HEK293 (cell line): ENCODE measurements around the gene SFN.
A peak's percentile ranks its signal among the peaks of the same experiment; 100 is the strongest.

Experiments used
- EGR2 ChIP-seq: fragments of 450-650 bp; formaldehyde crosslinking; IDR thresholded peaks from 2 replicates; pipeline ENCODE4 v1.5.1; 2016; ENCODE audit warnings: low read depth, missing biosample characterization, missing genetic modification characterization
- KLF7 ChIP-seq: fragments of 450-650 bp; formaldehyde crosslinking; IDR thresholded peaks from 2 replicates; pipeline ENCODE4 v1.5.1; 2016; ENCODE audit warnings: missing biosample characterization, missing genetic modification characterization, borderline replicate concordance
- KLF8 ChIP-seq: fragments of 450-650 bp; formaldehyde crosslinking; IDR thresholded peaks from 2 replicates; pipeline ENCODE4 v1.5.1; 2016; ENCODE audit warnings: missing biosample characterization, missing genetic modification characterization
- MZF1 ChIP-seq: fragments of 450-650 bp; formaldehyde crosslinking; IDR thresholded peaks from 2 replicates; pipeline ENCODE4 v1.5.1; 2017; ENCODE audit warnings: missing biosample characterization, missing genetic modification characterization, borderline replicate concordance
- SETDB1 ChIP-seq: IDR thresholded peaks from one replicate; pipeline ENCODE4 v1.6.1; 2017; ENCODE audit warnings: mild to moderate bottlenecking, low read length, moderate library complexity, mixed read lengths; ENCODE audit not compliant: insufficient read length
- ZNF112 ChIP-seq: fragments of 450-650 bp; formaldehyde crosslinking; IDR thresholded peaks from 2 replicates; pipeline ENCODE4 v1.5.0; 2017; ENCODE audit warnings: missing biosample characterization, missing genetic modification characterization
- ZNF221 ChIP-seq: fragments of 450-650 bp; formaldehyde crosslinking; IDR thresholded peaks from 2 replicates; pipeline ENCODE4 v1.5.1; 2017; ENCODE audit warnings: missing biosample characterization, missing genetic modification characterization, borderline replicate concordance
- ZNF23 ChIP-seq: fragments of 450-650 bp; formaldehyde crosslinking; IDR thresholded peaks from 2 replicates; pipeline ENCODE4 v1.5.1; 2016; ENCODE audit warnings: missing biosample characterization, missing genetic modification characterization, borderline replicate concordance
- ZNF266 ChIP-seq: fragments of 450-650 bp; formaldehyde crosslinking; IDR thresholded peaks from 2 replicates; pipeline ENCODE4 v1.5.1; 2016; ENCODE audit warnings: missing biosample characterization, missing genetic modification characterization, low read depth
- ZNF37A ChIP-seq: fragments of 450-650 bp; IDR thresholded peaks from 2 replicates; pipeline ENCODE4 v1.5.1; 2018; ENCODE audit warnings: missing biosample characterization, missing genetic modification characterization
- ZNF544 ChIP-seq: fragments of 450-650 bp; formaldehyde crosslinking; IDR thresholded peaks from 2 replicates; pipeline ENCODE4 v1.5.0; 2017; ENCODE audit warnings: missing biosample characterization, missing genetic modification characterization
- ZNF610 ChIP-seq: fragments of 450-650 bp; formaldehyde crosslinking; IDR thresholded peaks from 2 replicates; pipeline ENCODE4 v1.5.1; 2016; ENCODE audit warnings: missing biosample characterization, missing genetic modification characterization, borderline replicate concordance
- ZNF629 ChIP-seq: fragments of 450-650 bp; formaldehyde crosslinking; IDR thresholded peaks from 2 replicates; pipeline ENCODE4 v1.5.1; 2017; ENCODE audit warnings: missing biosample characterization, missing genetic modification characterization
- ZNF658 ChIP-seq: fragments of 450-650 bp; formaldehyde crosslinking; IDR thresholded peaks from 2 replicates; pipeline ENCODE4; 2016; ENCODE audit warnings: missing biosample characterization, missing genetic modification characterization
- ZNF677 ChIP-seq: fragments of 450-650 bp; IDR thresholded peaks from 2 replicates; pipeline ENCODE4 v1.5.0; 2018; ENCODE audit warnings: missing biosample characterization, mild to moderate bottlenecking, missing genetic modification characterization, moderate library complexity
- ZNF777 ChIP-seq: fragments of 450-650 bp; formaldehyde crosslinking; IDR thresholded peaks from 2 replicates; pipeline ENCODE4 v1.5.1; 2017; ENCODE audit warnings: missing biosample characterization, missing genetic modification characterization, borderline replicate concordance
- ZNF792 ChIP-seq: fragments of 450-650 bp; formaldehyde crosslinking; IDR thresholded peaks from 2 replicates; pipeline ENCODE4 v1.5.1; 2016; ENCODE audit warnings: missing biosample characterization, missing genetic modification characterization
- ZNF843 ChIP-seq: fragments of 450-650 bp; formaldehyde crosslinking; IDR thresholded peaks from 2 replicates; pipeline ENCODE4 v1.5.1; 2016; ENCODE audit warnings: missing biosample characterization, missing genetic modification characterization
- ZSCAN16 ChIP-seq: fragments of 450-650 bp; formaldehyde crosslinking; IDR thresholded peaks from 2 replicates; pipeline ENCODE4 v1.5.1; 2016; ENCODE audit warnings: missing biosample characterization, missing genetic modification characterization
- TF ChIP-seq, protein P1 (sequence below): fragments of 450-650 bp; formaldehyde crosslinking; IDR thresholded peaks from 2 replicates; pipeline ENCODE4 v1.5.1; 2016; ENCODE audit warnings: missing biosample characterization, missing genetic modification characterization
- TF ChIP-seq, protein P2 (sequence below): fragments of 450-650 bp; formaldehyde crosslinking; IDR thresholded peaks from 2 replicates; pipeline ENCODE4 v1.5.1; 2016; ENCODE audit warnings: missing biosample characterization, missing genetic modification characterization
- TF ChIP-seq, protein P3 (sequence below): fragments of 450-650 bp; formaldehyde crosslinking; IDR thresholded peaks from 2 replicates; pipeline ENCODE4 v1.5.1; 2017; ENCODE audit warnings: missing biosample characterization, missing genetic modification characterization
- TF ChIP-seq, protein P4 (sequence below): fragments of 450-650 bp; formaldehyde crosslinking; IDR thresholded peaks from 2 replicates; pipeline ENCODE4 v1.5.1; 2016; ENCODE audit warnings: missing biosample characterization, missing genetic modification characterization
- TF ChIP-seq, protein P5 (sequence below): fragments of 450-650 bp; formaldehyde crosslinking; IDR thresholded peaks from 2 replicates; pipeline ENCODE4 v1.5.1; 2016; ENCODE audit warnings: missing biosample characterization, missing genetic modification characterization
- TF ChIP-seq, protein P6 (sequence below): fragments of 450-650 bp; formaldehyde crosslinking; IDR thresholded peaks from 2 replicates; pipeline ENCODE4 v1.5.1; 2016; ENCODE audit warnings: missing biosample characterization, missing genetic modification characterization

The SFN gene

DNA sequence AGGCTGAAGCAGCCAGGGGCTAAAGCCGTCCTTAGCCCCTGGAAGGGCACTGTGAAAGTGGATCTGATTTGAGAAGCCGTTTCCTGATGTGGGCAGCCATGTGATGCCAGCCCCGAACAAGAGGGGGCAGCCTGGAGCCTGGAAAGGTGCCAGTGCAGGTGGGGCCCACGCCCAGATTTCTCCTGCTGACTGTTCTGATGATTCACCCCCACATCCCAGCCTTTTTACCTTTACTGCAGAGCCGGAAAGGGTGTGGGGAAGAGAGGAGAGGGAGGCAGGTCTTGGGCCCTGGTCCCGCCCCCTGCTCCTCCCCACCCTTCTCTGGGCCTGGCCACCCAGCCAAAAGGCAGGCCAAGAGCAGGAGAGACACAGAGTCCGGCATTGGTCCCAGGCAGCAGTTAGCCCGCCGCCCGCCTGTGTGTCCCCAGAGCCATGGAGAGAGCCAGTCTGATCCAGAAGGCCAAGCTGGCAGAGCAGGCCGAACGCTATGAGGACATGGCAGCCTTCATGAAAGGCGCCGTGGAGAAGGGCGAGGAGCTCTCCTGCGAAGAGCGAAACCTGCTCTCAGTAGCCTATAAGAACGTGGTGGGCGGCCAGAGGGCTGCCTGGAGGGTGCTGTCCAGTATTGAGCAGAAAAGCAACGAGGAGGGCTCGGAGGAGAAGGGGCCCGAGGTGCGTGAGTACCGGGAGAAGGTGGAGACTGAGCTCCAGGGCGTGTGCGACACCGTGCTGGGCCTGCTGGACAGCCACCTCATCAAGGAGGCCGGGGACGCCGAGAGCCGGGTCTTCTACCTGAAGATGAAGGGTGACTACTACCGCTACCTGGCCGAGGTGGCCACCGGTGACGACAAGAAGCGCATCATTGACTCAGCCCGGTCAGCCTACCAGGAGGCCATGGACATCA lies at the start of gene SFN (continued):
- TF ChIP-seq ZNF266 (tag by site-specific recombination) (no peak), MZF1 (tag by site-specific recombination) (no peak), ZNF610 (no peak), ZNF677 (tag by site-specific recombination) (no peak), KLF8 (tag by site-specific recombination) (no peak), ZNF37A (tag by site-specific recombination) (no peak), ZNF221 (tag by site-specific recombination) (no peak), ZNF544 (no peak), ZSCAN16 (tag by site-specific recombination) (no peak), ZNF23 (no peak), KLF7 (tag by site-specific recombination) (peak; percentile 71; the same call in 1 of the 2 replicates), ZNF629 (tag by site-specific recombination) (peak; percentile 38; the same call in 1 of the 2 replicates), ZNF843 (tag by site-specific recombination) (no peak), ZNF792 (no peak), ZNF112 (no peak), ZNF777 (tag by site-specific recombination) (no peak), EGR2 (tag by site-specific recombination) (0 out of 2 replicates have a peak, but pooled peaks have one; percentile 31), ZNF658 (tag by site-specific recombination) (no peak), SETDB1 (no peak)
- TF ChIP-seq, protein P1, sequence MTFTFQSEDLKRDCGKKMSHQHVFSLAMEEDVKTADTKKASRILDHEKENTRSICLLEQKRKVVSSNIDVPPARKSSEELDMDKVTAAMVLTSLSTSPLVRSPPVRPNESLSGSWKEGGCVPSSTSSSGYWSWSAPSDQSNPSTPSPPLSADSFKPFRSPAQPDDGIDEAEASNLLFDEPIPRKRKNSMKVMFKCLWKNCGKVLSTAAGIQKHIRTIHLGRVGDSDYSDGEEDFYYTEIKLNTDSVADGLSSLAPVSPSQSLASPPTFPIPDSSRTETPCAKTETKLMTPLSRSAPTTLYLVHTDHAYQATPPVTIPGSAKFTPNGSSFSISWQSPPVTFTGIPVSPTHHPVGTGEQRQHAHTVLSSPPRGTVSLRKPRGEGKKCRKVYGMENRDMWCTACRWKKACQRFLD (tag by site-specific recombination): no peak
- TF ChIP-seq, protein P2, sequence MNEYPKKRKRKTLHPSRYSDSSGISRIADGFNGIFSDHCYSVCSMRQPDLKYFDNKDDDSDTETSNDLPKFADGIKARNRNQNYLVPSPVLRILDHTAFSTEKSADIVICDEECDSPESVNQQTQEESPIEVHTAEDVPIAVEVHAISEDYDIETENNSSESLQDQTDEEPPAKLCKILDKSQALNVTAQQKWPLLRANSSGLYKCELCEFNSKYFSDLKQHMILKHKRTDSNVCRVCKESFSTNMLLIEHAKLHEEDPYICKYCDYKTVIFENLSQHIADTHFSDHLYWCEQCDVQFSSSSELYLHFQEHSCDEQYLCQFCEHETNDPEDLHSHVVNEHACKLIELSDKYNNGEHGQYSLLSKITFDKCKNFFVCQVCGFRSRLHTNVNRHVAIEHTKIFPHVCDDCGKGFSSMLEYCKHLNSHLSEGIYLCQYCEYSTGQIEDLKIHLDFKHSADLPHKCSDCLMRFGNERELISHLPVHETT (tag by site-specific recombination): no peak
- TF ChIP-seq, protein P3, sequence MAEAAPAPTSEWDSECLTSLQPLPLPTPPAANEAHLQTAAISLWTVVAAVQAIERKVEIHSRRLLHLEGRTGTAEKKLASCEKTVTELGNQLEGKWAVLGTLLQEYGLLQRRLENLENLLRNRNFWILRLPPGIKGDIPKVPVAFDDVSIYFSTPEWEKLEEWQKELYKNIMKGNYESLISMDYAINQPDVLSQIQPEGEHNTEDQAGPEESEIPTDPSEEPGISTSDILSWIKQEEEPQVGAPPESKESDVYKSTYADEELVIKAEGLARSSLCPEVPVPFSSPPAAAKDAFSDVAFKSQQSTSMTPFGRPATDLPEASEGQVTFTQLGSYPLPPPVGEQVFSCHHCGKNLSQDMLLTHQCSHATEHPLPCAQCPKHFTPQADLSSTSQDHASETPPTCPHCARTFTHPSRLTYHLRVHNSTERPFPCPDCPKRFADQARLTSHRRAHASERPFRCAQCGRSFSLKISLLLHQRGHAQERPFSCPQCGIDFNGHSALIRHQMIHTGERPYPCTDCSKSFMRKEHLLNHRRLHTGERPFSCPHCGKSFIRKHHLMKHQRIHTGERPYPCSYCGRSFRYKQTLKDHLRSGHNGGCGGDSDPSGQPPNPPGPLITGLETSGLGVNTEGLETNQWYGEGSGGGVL: no peak
- TF ChIP-seq, protein P4, sequence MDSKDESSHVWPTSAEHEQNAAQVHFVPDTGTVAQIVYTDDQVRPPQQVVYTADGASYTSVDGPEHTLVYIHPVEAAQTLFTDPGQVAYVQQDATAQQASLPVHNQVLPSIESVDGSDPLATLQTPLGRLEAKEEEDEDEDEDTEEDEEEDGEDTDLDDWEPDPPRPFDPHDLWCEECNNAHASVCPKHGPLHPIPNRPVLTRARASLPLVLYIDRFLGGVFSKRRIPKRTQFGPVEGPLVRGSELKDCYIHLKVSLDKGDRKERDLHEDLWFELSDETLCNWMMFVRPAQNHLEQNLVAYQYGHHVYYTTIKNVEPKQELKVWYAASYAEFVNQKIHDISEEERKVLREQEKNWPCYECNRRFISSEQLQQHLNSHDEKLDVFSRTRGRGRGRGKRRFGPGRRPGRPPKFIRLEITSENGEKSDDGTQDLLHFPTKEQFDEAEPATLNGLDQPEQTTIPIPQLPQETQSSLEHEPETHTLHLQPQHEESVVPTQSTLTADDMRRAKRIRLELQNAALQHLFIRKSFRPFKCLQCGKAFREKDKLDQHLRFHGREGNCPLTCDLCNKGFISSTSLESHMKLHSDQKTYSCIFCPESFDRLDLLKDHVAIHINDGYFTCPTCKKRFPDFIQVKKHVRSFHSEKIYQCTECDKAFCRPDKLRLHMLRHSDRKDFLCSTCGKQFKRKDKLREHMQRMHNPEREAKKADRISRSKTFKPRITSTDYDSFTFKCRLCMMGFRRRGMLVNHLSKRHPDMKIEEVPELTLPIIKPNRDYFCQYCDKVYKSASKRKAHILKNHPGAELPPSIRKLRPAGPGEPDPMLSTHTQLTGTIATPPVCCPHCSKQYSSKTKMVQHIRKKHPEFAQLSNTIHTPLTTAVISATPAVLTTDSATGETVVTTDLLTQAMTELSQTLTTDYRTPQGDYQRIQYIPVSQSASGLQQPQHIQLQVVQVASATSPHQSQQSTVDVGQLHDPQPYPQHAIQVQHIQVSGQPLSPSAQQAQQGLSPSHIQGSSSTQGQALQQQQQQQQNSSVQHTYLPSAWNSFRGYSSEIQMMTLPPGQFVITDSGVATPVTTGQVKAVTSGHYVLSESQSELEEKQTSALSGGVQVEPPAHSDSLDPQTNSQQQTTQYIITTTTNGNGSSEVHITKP: no peak
- TF ChIP-seq, protein P5, sequence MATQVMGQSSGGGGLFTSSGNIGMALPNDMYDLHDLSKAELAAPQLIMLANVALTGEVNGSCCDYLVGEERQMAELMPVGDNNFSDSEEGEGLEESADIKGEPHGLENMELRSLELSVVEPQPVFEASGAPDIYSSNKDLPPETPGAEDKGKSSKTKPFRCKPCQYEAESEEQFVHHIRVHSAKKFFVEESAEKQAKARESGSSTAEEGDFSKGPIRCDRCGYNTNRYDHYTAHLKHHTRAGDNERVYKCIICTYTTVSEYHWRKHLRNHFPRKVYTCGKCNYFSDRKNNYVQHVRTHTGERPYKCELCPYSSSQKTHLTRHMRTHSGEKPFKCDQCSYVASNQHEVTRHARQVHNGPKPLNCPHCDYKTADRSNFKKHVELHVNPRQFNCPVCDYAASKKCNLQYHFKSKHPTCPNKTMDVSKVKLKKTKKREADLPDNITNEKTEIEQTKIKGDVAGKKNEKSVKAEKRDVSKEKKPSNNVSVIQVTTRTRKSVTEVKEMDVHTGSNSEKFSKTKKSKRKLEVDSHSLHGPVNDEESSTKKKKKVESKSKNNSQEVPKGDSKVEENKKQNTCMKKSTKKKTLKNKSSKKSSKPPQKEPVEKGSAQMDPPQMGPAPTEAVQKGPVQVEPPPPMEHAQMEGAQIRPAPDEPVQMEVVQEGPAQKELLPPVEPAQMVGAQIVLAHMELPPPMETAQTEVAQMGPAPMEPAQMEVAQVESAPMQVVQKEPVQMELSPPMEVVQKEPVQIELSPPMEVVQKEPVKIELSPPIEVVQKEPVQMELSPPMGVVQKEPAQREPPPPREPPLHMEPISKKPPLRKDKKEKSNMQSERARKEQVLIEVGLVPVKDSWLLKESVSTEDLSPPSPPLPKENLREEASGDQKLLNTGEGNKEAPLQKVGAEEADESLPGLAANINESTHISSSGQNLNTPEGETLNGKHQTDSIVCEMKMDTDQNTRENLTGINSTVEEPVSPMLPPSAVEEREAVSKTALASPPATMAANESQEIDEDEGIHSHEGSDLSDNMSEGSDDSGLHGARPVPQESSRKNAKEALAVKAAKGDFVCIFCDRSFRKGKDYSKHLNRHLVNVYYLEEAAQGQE (tag by site-specific recombination): no peak
- TF ChIP-seq, protein P6, sequence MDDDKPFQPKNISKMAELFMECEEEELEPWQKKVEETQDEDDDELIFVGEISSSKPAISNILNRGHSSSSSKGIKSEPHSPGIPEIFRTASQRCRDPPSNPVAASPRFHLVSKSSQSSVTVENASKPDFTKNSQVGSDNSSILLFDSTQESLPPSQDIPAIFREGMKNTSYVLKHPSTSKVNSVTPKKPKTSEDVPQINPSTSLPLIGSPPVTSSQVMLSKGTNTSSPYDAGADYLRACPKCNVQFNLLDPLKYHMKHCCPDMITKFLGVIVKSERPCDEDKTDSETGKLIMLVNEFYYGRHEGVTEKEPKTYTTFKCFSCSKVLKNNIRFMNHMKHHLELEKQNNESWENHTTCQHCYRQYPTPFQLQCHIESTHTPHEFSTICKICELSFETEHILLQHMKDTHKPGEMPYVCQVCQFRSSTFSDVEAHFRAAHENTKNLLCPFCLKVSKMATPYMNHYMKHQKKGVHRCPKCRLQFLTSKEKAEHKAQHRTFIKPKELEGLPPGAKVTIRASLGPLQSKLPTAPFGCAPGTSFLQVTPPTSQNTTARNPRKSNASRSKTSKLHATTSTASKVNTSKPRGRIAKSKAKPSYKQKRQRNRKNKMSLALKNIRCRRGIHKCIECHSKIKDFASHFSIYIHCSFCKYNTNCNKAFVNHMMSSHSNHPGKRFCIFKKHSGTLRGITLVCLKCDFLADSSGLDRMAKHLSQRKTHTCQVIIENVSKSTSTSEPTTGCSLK (tag by site-specific recombination): no peak
